Adrenal gland (tissue), 5 donors: Measurements from ENCODE around the gene CAMK2A.

Experiments used
- CTCF ChIP-seq, 6 experiments: fragments of 450-650 bp in 4 of 6; fragments of 200-600 bp in 2 of 6; sonication (generic) in 1 of 6; IDR thresholded peaks; 1 replicate in 5 of 6; 2 replicates in 1 of 6; pipeline versions ENCODE4 v1.5.1 to v1.8.0; 2016 to 2021; ENCODE audit warnings: antibody characterized with exemption in 6 of 6, mild to moderate bottlenecking in 2 of 6, moderate library complexity in 1 of 6
- POLR2A ChIP-seq, 2 donors: fragments of 450-650 bp; IDR thresholded peaks; one replicate each; pipeline ENCODE4 v1.6.1; 2017; ENCODE audit warnings: antibody characterized with exemption in 2 of 2, mild to moderate bottlenecking in 2 of 2, moderate library complexity in 1 of 2
- donor health status: DM: no; HTN: no; CAD: no.

GRCh38 chr5:150307617-150308426, 18.2 kb upstream of the CAMK2A start:
- TF ChIP-seq CTCF (IDR thresholded peaks at IDR 0.05) (no peak), POLR2A (IDR thresholded peaks at IDR 0.05) (no peak)
